GM19351 (cell line): Measurements from ENCODE around the gene LYZL6.
A peak's percentile ranks its signal among the peaks of the same experiment; 100 is the strongest.
"Not testable (repeated sequence)": the region's sequence is repeated elsewhere in the genome, so short reads cannot be mapped to it uniquely, and the experiment has no call there.

Experiments
- ATAC-seq: cut with Tn5 transposase; IDR thresholded peaks from one replicate; pipeline ENCODE4 v1.9.1; 2021; ENCODE audit warnings: mild to moderate bottlenecking, moderate library complexity; ENCODE audit not compliant: unreplicated experiment

The LYZL6 gene

DNA sequence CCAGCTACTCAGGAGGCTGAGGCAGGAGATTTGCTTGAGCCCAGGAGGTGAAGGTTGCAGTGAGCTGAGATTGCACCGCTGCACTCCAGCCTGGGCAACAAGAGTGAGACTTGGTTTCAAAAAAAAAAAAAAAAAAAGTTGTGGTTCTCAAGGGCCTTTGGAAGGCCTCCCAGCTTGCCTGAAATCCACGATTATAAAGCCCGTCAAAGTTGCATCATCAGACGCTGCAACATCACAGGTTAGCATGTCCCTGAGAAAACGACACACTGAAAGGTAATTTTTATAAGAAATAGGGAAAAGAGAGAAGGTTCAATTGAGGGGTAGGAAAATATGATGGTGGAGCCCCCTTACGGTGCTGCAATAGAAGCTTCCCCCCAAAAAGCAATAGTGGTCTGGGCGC is 4.6 kb upstream of the LYZL6 start:
- ATAC-seq: no peak

DNA sequence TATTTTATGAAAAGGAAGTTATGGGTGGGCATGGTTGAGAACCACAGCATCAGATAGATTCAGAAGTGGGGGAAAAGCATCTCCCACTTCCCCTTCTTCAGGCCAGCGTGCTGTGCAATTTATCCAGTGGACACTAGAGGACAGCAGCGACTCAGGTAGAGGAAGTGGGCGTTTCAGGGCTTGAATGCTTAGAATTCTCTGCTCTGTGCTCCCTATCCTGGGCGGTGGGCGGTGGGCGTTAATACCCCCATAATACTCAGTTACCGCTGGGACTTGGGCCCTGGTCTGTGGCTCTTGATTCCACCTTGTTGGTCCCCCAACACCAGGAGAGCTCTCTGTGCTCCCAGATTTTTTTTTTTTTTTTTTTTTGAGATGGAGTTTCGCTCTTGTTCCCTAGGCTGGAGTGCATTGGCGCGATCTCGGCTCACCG is 3.7 kb upstream of the LYZL6 start:
- no peak for ATAC-seq

DNA sequence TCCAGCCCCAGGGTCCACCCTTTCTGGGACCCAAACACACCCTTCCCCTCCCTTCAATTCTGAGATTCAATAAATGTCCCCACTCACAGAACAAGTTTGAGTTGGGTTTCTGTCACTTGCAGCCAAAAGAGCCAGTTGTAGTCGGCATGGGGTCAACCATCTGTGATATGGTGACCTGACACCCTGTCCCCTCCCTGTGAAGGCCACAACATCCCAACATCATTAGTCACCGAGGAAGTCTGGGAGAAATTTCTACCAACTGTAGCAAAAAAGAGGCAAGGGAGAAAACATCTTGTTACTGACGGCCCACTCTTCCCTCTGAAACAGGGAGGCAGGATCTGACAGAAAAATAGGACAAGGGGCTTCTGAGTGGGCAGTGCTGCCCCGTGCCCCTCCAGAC is 638 bp upstream of the LYZL6 start:
- no peak for ATAC-seq

- ATAC-seq: no peak
Measured at GRCh38 chr17:35942588-35943186, 826 bp downstream of the LYZL6 start.

DNA sequence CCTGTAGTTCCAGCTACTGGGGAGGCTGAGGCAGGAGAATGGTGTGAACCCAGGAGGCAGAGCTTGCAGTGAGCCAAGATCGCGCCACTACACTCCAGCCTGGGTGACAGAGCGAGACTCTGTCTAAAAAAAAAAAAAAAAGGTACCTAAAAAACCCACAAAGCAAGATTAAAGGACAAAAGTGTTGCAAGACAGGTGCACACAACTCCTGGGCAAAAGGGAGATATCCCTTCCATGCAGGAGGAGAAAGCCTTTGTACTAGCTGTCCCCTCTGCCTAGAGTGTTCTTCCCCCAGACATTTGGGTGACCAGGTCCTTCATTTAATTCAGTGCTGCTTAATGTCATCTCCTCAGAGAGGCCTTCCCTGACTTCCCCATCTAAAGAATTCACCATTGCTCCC is 5.0 kb downstream of the LYZL6 start:
- ATAC-seq: not testable (repeated sequence)

DNA sequence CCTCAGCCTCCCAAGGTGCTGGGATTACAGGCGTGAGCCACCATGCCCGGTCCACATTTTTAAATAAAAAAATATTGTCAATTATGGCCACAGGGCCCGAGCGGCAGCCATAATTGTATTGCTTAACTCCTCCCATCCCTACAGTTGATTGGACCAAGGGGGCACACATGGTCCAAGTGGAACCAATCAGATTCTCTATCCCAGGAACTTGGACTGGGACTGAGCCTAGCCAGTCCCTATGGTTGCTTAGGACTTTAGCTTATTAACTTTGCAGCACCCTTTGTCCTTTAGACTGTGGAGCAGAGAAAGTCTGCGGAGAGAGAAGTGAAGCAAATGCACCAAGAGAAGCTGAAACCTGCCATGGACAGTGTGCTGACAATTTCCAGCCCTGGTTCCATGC is 7.5 kb downstream of the LYZL6 start:
- ATAC-seq: no peak

- no peak for ATAC-seq
Measured at GRCh38 chr17:35934760-35935159, 8.8 kb downstream of the LYZL6 start.

DNA sequence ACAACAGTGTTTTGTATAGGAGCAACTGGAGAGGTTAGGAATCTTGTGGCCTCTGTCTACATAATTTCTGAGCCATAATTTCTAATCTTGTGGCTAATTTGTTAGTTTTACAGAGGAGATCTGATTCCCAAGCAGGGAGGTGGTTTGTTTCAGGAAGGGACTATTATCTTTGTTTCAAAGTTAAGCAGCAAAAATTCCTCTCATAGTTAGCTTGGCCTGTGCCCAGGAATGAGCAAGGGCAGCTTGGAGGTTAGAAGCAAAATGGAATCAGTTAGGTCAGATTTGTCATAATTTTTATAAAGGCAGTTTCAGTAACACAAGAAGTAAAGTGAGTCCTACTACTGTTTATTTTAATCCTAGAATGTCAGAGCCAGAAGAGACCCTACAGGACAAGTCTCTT is 10.9 kb downstream of the LYZL6 start:
- no peak for ATAC-seq

DNA sequence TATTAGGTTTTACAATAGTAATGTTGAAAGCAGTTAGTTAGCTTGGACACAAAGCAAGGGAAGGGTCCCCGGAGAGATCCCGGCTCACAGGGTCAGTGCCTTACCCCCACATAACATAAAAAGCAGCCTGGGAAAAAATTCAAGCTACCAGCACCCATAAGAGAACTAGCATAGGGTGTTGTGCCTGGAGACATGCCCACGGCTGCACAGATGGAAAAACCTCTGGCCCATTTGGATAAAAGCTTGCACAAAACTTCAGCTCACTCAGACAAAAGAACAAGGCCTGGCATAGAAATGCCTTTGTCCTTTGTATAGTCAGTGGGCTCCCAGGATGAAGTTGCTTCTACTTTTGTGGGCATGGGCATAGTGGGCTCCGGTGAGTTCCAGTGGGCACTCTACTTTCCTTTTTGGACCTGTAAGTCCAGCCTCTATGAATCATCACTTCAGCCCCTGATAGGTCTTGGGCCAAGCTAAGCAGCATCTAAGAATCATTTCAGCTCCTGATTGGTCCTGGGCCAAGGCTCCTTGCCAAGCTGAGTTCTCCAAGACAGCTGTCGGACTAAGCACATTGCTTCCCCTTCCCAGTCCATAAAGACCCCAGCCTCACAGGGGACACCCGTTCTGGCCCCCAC is 11.6 kb downstream of the LYZL6 start:
- ATAC-seq: no peak

- ATAC-seq: peak; percentile 84
Measured at GRCh38 chr17:35930211-35931065, 13.1 kb downstream of the LYZL6 start, which contains the start of gene RDM1. Gene RDM1, minus strand, starts transcription at chr17:35930773. Its CDS starts 46 bp downstream, at chr17:35930727.

DNA sequence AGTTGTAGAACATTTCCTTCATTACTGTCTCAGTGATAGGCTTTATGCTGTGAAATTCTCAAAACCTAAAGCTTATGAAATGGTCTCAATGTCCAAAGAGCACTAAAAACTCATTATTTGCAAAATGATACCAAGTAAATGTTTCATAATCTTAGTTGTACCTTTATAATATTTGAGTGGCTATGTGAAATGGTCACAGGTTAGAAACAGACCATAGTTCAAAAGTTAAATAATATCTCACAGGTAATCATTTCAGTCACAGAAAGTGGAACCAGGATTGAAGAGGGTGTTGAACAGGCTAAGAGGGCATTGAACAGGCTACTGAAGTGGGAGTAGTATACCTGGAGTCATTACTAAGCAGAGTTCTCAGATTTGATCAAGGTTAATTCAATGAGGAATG is 15.8 kb downstream of the LYZL6 start:
- no peak for ATAC-seq

GRCh38 chr17:35923609-35924114 is 19.9 kb downstream of the LYZL6 start:
- ATAC-seq: no peak

- ATAC-seq: no peak
Measured at GRCh38 chr17:35920229-35920628, 23.3 kb downstream of the LYZL6 start.

DNA sequence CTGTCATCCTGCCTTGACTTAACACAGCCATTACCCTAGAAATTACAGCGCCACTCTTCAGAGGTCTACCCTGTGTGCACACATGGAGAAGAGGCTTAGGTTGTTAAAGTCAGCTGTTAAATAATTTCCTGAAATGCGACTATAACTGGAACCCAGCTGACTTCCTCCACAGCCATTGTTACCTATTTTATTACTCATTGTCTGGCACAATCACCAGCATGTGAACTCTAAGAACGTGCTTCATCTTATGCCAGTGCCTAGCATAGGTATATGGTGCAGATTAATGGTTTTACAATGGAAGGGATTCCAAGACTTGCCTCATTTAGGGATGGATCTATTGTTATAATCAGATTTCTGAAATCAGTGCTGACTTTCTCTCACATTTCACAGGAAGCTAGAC is 24.8 kb downstream of the LYZL6 start:
- ATAC-seq: no peak

DNA sequence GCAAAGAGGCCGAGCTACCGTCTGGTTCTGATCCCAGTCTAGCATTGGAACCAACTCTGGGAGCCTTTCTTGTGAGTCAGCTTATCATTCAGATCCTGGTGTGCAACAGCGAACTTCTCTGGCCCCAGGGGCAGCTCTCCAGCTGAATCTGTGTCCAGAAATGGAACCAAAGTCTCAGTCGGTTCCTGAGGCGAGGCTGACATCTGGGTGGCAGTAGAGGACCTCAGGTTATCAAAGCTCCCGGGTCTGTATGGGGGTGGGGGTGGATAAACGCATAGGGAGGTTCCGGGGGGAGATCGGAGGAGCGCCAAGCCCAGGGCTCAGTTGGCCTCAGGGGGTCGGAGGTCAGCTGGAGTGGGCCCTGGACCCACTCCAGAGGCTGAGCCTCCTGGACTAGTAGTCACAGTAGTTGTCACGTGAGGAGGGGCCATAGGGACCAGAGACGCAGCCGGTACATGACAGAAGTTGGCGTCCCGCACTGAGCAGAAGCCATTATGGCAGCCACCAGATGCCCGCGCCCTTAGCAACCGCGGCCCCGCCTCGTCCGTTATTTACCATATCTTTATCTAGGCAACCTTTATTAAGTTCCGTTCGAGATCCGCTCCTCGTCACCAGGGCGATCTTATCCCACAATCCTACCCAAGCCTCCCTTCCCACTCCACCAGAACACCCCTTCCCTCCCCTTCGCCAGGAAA is 25.8 kb downstream of the LYZL6 start:
- ATAC-seq: no peak

DNA sequence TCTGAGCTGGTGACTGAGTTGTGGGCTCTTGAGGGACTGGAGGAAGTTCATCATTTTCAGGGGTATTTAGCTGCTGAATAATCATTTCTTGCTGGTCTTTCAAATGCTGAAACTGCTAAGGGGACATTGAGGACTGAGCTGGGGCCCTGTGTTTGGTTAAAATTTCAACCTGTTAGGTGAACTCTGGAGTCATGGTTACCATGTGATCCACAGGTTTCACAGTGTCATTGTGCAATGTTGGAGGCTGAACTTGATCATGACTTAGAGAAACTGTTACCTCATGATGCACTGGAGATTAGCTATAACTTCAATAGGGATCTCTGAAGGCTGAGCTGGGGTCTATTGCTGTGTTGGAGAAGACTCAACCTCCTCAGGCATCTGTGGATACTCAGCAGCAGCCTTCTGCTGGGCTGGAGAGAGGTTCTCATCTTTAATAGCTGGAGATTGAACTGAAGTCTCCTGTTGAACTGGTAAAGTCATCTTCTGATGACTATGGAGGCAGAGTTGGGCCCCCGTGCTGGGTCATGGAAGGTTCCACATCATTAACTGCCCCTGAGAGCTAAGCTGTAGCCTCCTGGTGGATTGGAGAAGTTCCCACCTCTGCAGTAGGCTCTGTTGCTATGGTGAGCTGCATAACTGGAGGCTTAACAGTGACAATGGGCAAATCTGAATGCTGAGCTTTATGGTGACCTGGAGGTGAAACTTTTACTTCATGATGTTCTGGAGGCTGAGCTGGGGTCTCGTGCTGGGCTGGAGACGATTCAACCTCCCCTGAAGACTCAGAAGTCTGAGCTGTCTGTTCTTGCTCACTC is 28.2 kb downstream of the LYZL6 start:
- no peak for ATAC-seq

- ATAC-seq: no peak
Measured at GRCh38 chr17:35914354-35914753, 29.2 kb downstream of the LYZL6 start.

DNA sequence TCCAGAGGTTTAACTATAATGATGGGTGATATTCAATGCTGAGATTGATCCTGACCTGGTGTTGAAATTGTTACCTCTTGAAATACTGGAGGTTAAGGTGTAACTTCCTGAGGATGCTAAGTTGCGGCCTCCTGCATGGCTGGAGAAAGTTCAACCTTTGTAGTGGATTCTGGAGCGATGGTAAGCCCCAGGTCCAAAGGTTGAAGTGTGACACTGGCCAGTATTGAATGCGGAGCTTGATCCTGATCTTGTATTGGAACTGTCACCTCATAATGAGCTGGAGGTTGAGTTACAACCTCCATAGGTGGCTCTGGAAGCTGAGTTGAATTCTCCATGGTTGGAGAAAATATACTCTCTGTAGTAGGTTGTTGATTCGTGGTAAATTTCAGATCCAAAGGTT is 29.9 kb downstream of the LYZL6 start:
- no peak for ATAC-seq

DNA sequence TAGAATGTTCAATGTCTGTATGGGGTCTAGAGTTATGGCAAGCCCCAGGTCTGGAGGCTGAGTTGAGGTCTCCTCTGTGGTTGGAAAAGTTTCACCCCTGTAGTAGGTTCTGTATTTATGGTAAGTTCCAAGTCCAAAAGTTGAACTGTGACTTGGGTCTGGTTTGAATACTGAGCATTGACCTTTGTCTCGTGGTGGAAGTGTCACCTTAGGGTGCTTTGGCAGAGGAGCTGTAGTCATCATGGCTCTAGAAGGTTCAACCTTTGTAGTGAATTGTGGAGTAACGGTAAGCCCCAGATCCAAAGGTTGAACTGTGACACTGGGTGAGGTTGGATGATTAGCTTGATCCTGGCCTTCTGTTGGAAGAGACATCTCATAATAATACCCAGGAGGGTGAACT is 30.6 kb downstream of the LYZL6 start:
- no peak for ATAC-seq

- ATAC-seq: no peak
Measured at GRCh38 chr17:35912339-35912912, 31.1 kb downstream of the LYZL6 start.
